ENCODE data around the gene ZNF618. TPM values are rescaled to one million over a fixed set of nuclear protein-coding genes. Genes with fewer than 3 reads are reported as not detected.

Gene ZNF618
- total RNA-seq, 1 donor from 2014 or later, result 1.9 TPM

GRCh38 chr9:114056527-114056926 is 180.4 kb downstream of the ZNF618 start:
- no peak for DNase-seq

GRCh38 chr9:114057161-114057885 is 181.2 kb downstream of the ZNF618 start:
- no peaks in the 10 kb centered on the region for H3K36me3 ChIP-seq
- no peak overlapping the region for H3K27ac ChIP-seq (replicated peaks)
- H3K4me3 ChIP-seq, result no peak overlapping the region
- intact Hi-C loops (cut with micrococcal nuclease), result no loop called here
- no peak for TF ChIP-seq CTCF (IDR thresholded peaks at IDR 0.05; ENCODE audit: borderline replicate concordance)
- no peak for DNase-seq
- H3K9me3 ChIP-seq (replicated peaks), result no peaks in the 10 kb centered on the region
- H3K4me1 ChIP-seq, result peaks cover 17% of the 10 kb centered on the region
- peaks cover 20% of the 10 kb centered on the region for H3K27me3 ChIP-seq (ENCODE audit: low read depth)

More at GRCh38 chr9:114056527-114056926, 180.4 kb downstream of the ZNF618 start:
- Histone ChIP-seq H3K4me3 (no peak overlapping the region), H3K4me1 (peaks cover 17% of the 10 kb centered on the region), H3K27me3 (ENCODE audit: low read depth) (peaks cover 12% of the 10 kb centered on the region), H3K36me3 (no peaks in the 10 kb centered on the region), H3K27ac (replicated peaks) (no peak overlapping the region), H3K9me3 (replicated peaks) (no peaks in the 10 kb centered on the region)
- no peak for TF ChIP-seq CTCF (IDR thresholded peaks at IDR 0.05; ENCODE audit: borderline replicate concordance)
- intact Hi-C loops (cut with micrococcal nuclease), result no loop called here

GRCh38 chr9:114058688-114059046 is 182.6 kb downstream of the ZNF618 start:
- Histone ChIP-seq H3K27ac (replicated peaks) (peak overlapping the region; percentile 40), H3K27me3 (ENCODE audit: low read depth) (peaks cover 34% of the 10 kb centered on the region), H3K4me3 (no peak overlapping the region), H3K4me1 (peaks cover 17% of the 10 kb centered on the region), H3K36me3 (no peaks in the 10 kb centered on the region), H3K9me3 (replicated peaks) (no peaks in the 10 kb centered on the region)
- DNase-seq, result no peak
- TF ChIP-seq CTCF (IDR thresholded peaks at IDR 0.05; ENCODE audit: borderline replicate concordance), result no peak
- intact Hi-C loops (cut with micrococcal nuclease), result no loop called here

- H3K27me3 ChIP-seq (ENCODE audit: low read depth), result peaks cover 38% of the 10 kb centered on the region
- peak; percentile 66 for DNase-seq
- H3K36me3 ChIP-seq, result no peaks in the 10 kb centered on the region
- TF ChIP-seq CTCF (IDR thresholded peaks at IDR 0.05; ENCODE audit: borderline replicate concordance), result no peak
- intact Hi-C loops (cut with micrococcal nuclease), result no loop called here
- no peak overlapping the region for H3K4me3 ChIP-seq
- H3K4me1 ChIP-seq, result peaks cover 17% of the 10 kb centered on the region
- H3K9me3 ChIP-seq (replicated peaks), result no peaks in the 10 kb centered on the region
- peak overlapping the region; percentile 40 for H3K27ac ChIP-seq (replicated peaks)
These were observed 183.1 kb downstream of the ZNF618 start for GRCh38 chr9:114059047-114059803.

- H3K4me3 ChIP-seq, result no peak overlapping the region
- no peak for TF ChIP-seq CTCF (IDR thresholded peaks at IDR 0.05; ENCODE audit: borderline replicate concordance)
- no peaks in the 10 kb centered on the region for H3K9me3 ChIP-seq (replicated peaks)
- no peak overlapping the region for H3K27ac ChIP-seq (replicated peaks)
- peaks cover 17% of the 10 kb centered on the region for H3K4me1 ChIP-seq
- peaks cover 38% of the 10 kb centered on the region for H3K27me3 ChIP-seq (ENCODE audit: low read depth)
- H3K36me3 ChIP-seq, result no peaks in the 10 kb centered on the region
- intact Hi-C loops (cut with micrococcal nuclease), result no loop called here
- no peak for DNase-seq
These were observed 184.0 kb downstream of the ZNF618 start for GRCh38 chr9:114060070-114060469.
